Endothelial cell of umbilical vein (primary cell): Measurements from ENCODE around the gene SLC11A1. TPM values are rescaled to one million over a fixed set of nuclear protein-coding genes. Genes with fewer than 3 reads are reported as not detected.

Source experiments
- BruUV-seq: library from RNA; stranded (reverse); fragments of 400-500 nt; replicated peaks from 2 replicates; lab custom pipeline; 2021; lab: Mats Ljungman, UMichigan
- CTCF ChIA-PET: fragments of 300-600, 350-600 bp; sonication (Branson Sonifier 250); formaldehyde crosslinking; loops from one replicate; lab custom pipeline; 2021; ENCODE audit warnings: antibody characterized with exemption, inconsistent platforms; lab: Charles Lee
- POLR2A ChIA-PET: fragments of 300-600, 350-600 bp; sonication (Branson Sonifier 250); formaldehyde crosslinking; loops from one replicate; lab custom pipeline; 2021; ENCODE audit warnings: antibody characterized with exemption, inconsistent platforms; lab: Charles Lee
- DNase-seq: peaks from one replicate; pipeline ENCODE4 v3.0.0-alpha.2; 2011; ENCODE audit warnings: low read depth, low spot score
- FAIRE-seq: peaks from 2 replicates; lab custom pipeline; 2011; peaks lifted over from hg19 to GRCh38; lab: Jason Lieb, UNC
- H2AFZ ChIP-seq: 2 replicates; pipeline ENCODE4 v1.6.0; 2012; ENCODE audit warnings: low read depth, low read length, control low read depth, inconsistent platforms
- H3K27ac ChIP-seq: 2 replicates; pipeline ENCODE4 v1.5.1; 2011; ENCODE audit warnings: low read depth, mild to moderate bottlenecking, control low read depth, low read length, moderate library complexity; ENCODE audit not compliant: insufficient read depth
- H3K27me3 ChIP-seq, 2 experiments: 2 replicates each; pipeline versions ENCODE4 v1.6.0 to v1.6.1; 2011; ENCODE audit warnings: low read length in 2 of 2, mixed read lengths in 1 of 2; ENCODE audit not compliant: control insufficient read depth in 2 of 2, insufficient read depth in 2 of 2
- H3K36me3 ChIP-seq, 2 experiments: 2 replicates in 1 of 2; 3 replicates in 1 of 2; pipeline ENCODE4 v1.5.1; 2011; ENCODE audit warnings: low read length in 2 of 2, mild to moderate bottlenecking in 1 of 2, moderate library complexity in 1 of 2; ENCODE audit not compliant: control insufficient read depth in 2 of 2, insufficient read depth in 2 of 2; ENCODE audit errors: extremely low read depth in 1 of 2
- H3K4me1 ChIP-seq: 3 replicates; pipeline ENCODE4 v1.5.1; 2011; ENCODE audit warnings: mild to moderate bottlenecking, low read length; ENCODE audit not compliant: control insufficient read depth, insufficient read depth; ENCODE audit errors: extremely low read depth
- H3K4me2 ChIP-seq: 2 replicates; pipeline ENCODE4 v1.6.1; 2011; ENCODE audit warnings: low read length, control low read depth, mixed read lengths; ENCODE audit not compliant: insufficient read depth
- H3K4me3 ChIP-seq, 3 experiments: fragments of 200-600 bp in 1 of 3; sonication (generic), shearing (Covaris generic) in 1 of 3; replicated peaks in 1 of 3; 2 replicates each; pipeline ENCODE4 v1.5.1; 2011 to 2016; ENCODE audit warnings: control low read depth in 3 of 3, low read length in 3 of 3, mild to moderate bottlenecking in 2 of 3, inconsistent platforms in 1 of 3, low read depth in 1 of 3, moderate library complexity in 1 of 3; ENCODE audit not compliant: insufficient read depth in 1 of 3
- H3K79me2 ChIP-seq: 2 replicates; pipeline ENCODE4 v1.6.0; 2012; ENCODE audit warnings: low read length, inconsistent platforms; ENCODE audit not compliant: control insufficient read depth, insufficient read depth
- H3K9ac ChIP-seq: replicated peaks from 2 replicates; pipeline ENCODE3; 2011; ENCODE audit warnings: low read length, control low read depth; ENCODE audit not compliant: insufficient read depth; ENCODE audit errors: extremely low read depth
- H3K9me1 ChIP-seq: replicated peaks from 3 replicates; pipeline ENCODE4 v1.6.0; 2011; ENCODE audit warnings: mild to moderate bottlenecking, low read length; ENCODE audit not compliant: control insufficient read depth, insufficient read depth; ENCODE audit errors: extremely low read depth
- H3K9me3 ChIP-seq: replicated peaks from 2 replicates; pipeline ENCODE4 v1.5.1; 2012; ENCODE audit warnings: low read length, inconsistent platforms; ENCODE audit not compliant: control insufficient read depth, insufficient read depth
- H4K20me1 ChIP-seq: replicated peaks from 2 replicates; pipeline ENCODE3; 2011; ENCODE audit warnings: mild to moderate bottlenecking, low read length; ENCODE audit not compliant: control insufficient read depth, insufficient read depth; ENCODE audit errors: extremely low read depth
- EZH2 ChIP-seq: IDR thresholded peaks from 2 replicates; pipeline ENCODE4 v1.6.1; 2012; ENCODE audit warnings: borderline replicate concordance, low read depth, mild to moderate bottlenecking, moderate library complexity, low read length, inconsistent platforms; ENCODE audit not compliant: severe bottlenecking
- FOS ChIP-seq: IDR thresholded peaks from 2 replicates; pipeline ENCODE4 v1.6.1; 2011; ENCODE audit warnings: mild to moderate bottlenecking, low read length, moderate library complexity, borderline replicate concordance; ENCODE audit not compliant: insufficient read depth
- GATA2 ChIP-seq: IDR thresholded peaks from 2 replicates; pipeline ENCODE4 v1.7.0; 2011; ENCODE audit warnings: low read depth, mild to moderate bottlenecking, moderate library complexity, mixed read lengths, low read length; ENCODE audit not compliant: insufficient read length, insufficient read depth
- JUN ChIP-seq: IDR thresholded peaks from 2 replicates; pipeline ENCODE4 v1.6.1; 2011; ENCODE audit warnings: borderline replicate concordance, low read depth; ENCODE audit not compliant: insufficient read length, insufficient read depth
- MYC ChIP-seq: IDR thresholded peaks from one replicate; pipeline ENCODE4 v1.6.1; 2011; ENCODE audit warnings: mild to moderate bottlenecking, low read depth, low read length
- POLR2A ChIP-seq: IDR thresholded peaks from 2 replicates; pipeline ENCODE4 v1.6.1; 2012; ENCODE audit warnings: low read depth, mild to moderate bottlenecking, control low read depth, low read length
- POLR2AphosphoS5 ChIP-seq: IDR thresholded peaks from 2 replicates; pipeline ENCODE4 v1.6.1; 2012; ENCODE audit warnings: low read depth, mild to moderate bottlenecking, control low read depth, low read length, moderate library complexity; ENCODE audit not compliant: insufficient read depth
- dilution Hi-C: fragments of 300-500 bp; cut with MboI; formaldehyde crosslinking; loops from one replicate; pipeline ENCODE4 v1.15.0; 2019; ENCODE audit warnings: low sequenced_read_pairs; ENCODE audit not compliant: extremely low pct_ligation_motif_present
- intact Hi-C: fragments of 100-400 bp; cut with micrococcal nuclease; formaldehyde crosslinking; loops from one replicate; pipeline ENCODE4 v1.10.0; 2022
- polyA plus RNA-seq, 4 experiments: library from polyadenylated mRNA; depleted of rRNA in 3 of 4; stranded (reverse) in 3 of 4; unstranded in 1 of 4; fragments of >200 nt; gene quantifications; 2 replicates each; pipeline versions ENCODE4 v1.2.1 to v1.2.3, GENCODE V29; 2011 to 2012; ENCODE audit warnings: missing spikeins in 1 of 4
- total RNA-seq: library from RNA; stranded (reverse); gene quantifications from 2 replicates; pipeline ENCODE4 v1.2.3, GENCODE V29; 2021
- TF ChIP-seq, protein P1 (sequence below): IDR thresholded peaks from 2 replicates; pipeline ENCODE4 v1.6.1; 2011; ENCODE audit not compliant: insufficient read depth, insufficient read length
- TF ChIP-seq, protein P2 (sequence below), 2 donors: IDR thresholded peaks; 1 replicate in 1 of 2; 2 replicates in 1 of 2; pipeline ENCODE4 v1.5.1; 2011; ENCODE audit warnings: low read length in 2 of 2, mild to moderate bottlenecking in 2 of 2, moderate library complexity in 2 of 2, control low read depth in 1 of 2, inconsistent platforms in 1 of 2, low read depth in 1 of 2; ENCODE audit not compliant: insufficient read depth in 1 of 2; ENCODE audit errors: extremely low read depth in 1 of 2

The SLC11A1 gene
- total and polyA plus RNA-seq, 2 donors (not counting 3 experiments of a cell fraction or from before 2014, with no cell fraction given), result 0.03 TPM; not detected in 1

DNA sequence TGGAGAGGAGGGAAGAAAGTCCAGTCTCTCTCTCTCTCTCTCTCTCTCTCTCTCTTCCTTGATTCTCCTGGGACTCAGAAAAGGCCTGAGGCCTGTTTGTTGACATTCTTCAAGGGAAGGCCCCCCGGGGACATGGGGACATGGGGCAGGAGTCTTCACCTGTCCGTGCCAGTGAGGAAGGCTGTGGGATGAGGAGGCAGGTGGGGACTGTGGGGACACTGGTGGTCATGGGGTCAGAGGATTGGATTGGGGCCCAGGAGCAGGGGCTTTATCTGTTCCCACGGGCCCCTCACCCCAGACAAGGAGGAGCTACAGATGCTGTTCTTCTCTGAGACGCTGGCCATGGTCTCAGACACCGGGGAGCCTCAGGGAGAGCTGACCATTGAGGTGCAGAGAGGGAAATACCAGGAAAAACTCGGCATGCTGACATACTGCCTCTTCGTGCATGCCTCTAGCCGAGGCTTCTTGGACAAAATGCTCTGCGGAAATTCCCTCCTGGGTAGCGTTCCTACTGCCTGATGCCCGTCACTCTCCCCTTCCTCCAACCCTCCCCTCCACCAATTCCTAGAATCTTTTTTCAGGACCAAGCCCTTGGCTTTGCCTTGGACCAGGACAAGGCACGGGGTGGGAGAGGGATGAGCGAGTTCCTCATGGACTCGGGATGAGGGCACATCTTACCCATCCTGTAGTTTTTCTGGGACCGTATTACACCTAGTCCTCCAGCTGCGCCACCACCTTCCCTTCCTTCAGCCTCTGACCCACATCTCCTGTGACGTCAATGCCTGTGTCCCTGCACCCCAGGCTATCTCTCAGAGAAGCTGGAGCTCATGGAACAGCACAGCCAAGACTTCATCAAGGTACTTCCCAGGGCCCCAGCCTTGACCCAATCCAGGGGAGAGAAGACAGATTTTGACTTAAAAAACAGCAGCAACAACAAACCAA is 24.6 kb upstream of the SLC11A1 start:
- no peak overlapping the region for H3K4me2 ChIP-seq
- no TSS peak for BruUV-seq
- H3K9ac ChIP-seq, result no peak overlapping the region
- H3K4me3 ChIP-seq, result no peak overlapping the region
- POLR2A ChIA-PET, result interaction anchor here (1.3 kb wide), 1 partner anchor 71 kb away, joined by 3 read pairs; no protein-coding TSS in a partner anchor
- CTCF ChIA-PET, result interaction anchor here (0.6 to 6.2 kb wide), 20 partner anchors 10 to 108 kb away, joined by 3 to 178 read pairs (median 5); partner anchors contain the start of genes AAMP and PNKD
- no peak for FAIRE-seq
- no peaks in the 10 kb centered on the region for H4K20me1 ChIP-seq
- no peaks in the 10 kb centered on the region for H3K9me1 ChIP-seq
- dilution Hi-C loops (no loop called here), intact Hi-C loops (loop anchor here (2.0 kb wide), 1 partner anchor 65 kb away; the partner anchor contains the start of gene TMBIM1)
- H3K4me1 ChIP-seq, result no peaks in the 10 kb centered on the region
- H3K79me2 ChIP-seq, result no peaks in the 10 kb centered on the region
- H2AFZ ChIP-seq, result no peak overlapping the region
- H3K9me3 ChIP-seq, result no peaks in the 10 kb centered on the region
- H3K27ac ChIP-seq, result no peak overlapping the region
- no peak for DNase-seq
- H3K27me3 ChIP-seq, result no peaks in the 10 kb centered on the region
- no peaks in the 10 kb centered on the region for H3K36me3 ChIP-seq
- TF ChIP-seq JUN (no peak), EZH2 (no peak), FOS (no peak), MYC (no peak), POLR2A (no peak), POLR2AphosphoS5 (no peak), GATA2 (no peak)
- TF ChIP-seq, protein P1, sequence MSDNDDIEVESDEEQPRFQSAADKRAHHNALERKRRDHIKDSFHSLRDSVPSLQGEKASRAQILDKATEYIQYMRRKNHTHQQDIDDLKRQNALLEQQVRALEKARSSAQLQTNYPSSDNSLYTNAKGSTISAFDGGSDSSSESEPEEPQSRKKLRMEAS, result no peak
- TF ChIP-seq, protein P2, sequence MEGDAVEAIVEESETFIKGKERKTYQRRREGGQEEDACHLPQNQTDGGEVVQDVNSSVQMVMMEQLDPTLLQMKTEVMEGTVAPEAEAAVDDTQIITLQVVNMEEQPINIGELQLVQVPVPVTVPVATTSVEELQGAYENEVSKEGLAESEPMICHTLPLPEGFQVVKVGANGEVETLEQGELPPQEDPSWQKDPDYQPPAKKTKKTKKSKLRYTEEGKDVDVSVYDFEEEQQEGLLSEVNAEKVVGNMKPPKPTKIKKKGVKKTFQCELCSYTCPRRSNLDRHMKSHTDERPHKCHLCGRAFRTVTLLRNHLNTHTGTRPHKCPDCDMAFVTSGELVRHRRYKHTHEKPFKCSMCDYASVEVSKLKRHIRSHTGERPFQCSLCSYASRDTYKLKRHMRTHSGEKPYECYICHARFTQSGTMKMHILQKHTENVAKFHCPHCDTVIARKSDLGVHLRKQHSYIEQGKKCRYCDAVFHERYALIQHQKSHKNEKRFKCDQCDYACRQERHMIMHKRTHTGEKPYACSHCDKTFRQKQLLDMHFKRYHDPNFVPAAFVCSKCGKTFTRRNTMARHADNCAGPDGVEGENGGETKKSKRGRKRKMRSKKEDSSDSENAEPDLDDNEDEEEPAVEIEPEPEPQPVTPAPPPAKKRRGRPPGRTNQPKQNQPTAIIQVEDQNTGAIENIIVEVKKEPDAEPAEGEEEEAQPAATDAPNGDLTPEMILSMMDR (IDR thresholded peaks at IDR 0.05; ENCODE audit: extremely low read depth in 1 of 2, insufficient read depth in 1 of 2, low read depth in 1 of 2, low read length in 2 of 2), result no peak
